ENCODE results near the gene C1orf52. TPM values are rescaled to one million over a fixed set of nuclear protein-coding genes. Genes with fewer than 3 reads are reported as not detected.

Gene C1orf52
- total and polyA plus RNA-seq, 8 donors: 18.0 to 66.4 (median 54.6) TPM

GRCh38 chr1:85268801-85269585 lies 9.5 kb upstream of the C1orf52 start:
- Histone ChIP-seq H3K27me3 (no peaks in the 10 kb centered on the region), H3K36me3 (peaks cover 0 to 92% of the 10 kb centered on the region in 2 donors), H3K4me1 (peaks cover 3 to 42% of the 10 kb centered on the region in 2 donors), H3K4me3 (no peak overlapping the region), H3K9me3 (no peaks in the 10 kb centered on the region), H3K27ac (no peak overlapping the region)
- intact Hi-C loops (cut with DNase I): no loop called here
- no peak for TF ChIP-seq CTCF (IDR thresholded peaks at IDR 0.05)
- no peak for ATAC-seq
- no peak for DNase-seq

- Histone ChIP-seq H3K27me3 (no peaks in the 10 kb centered on the region), H3K4me1 (peaks cover 0 to 26% of the 10 kb centered on the region in 2 donors), H3K4me3 (no peak overlapping the region), H3K27ac (no peak overlapping the region), H3K9me3 (no peaks in the 10 kb centered on the region), H3K36me3 (peaks cover 0 to 87% of the 10 kb centered on the region in 2 donors)
- ATAC-seq (no peak), DNase-seq (no peak)
- intact Hi-C loops (cut with DNase I): no loop called here
- TF ChIP-seq CTCF (IDR thresholded peaks at IDR 0.05): no peak
Observed at GRCh38 chr1:85267313-85267712, 7.9 kb upstream of the C1orf52 start.

- no peaks in the 10 kb centered on the region for H3K9me3 ChIP-seq
- peaks cover 0 to 56% of the 10 kb centered on the region in 2 donors for H3K36me3 ChIP-seq
- DNase-seq (no peak), ATAC-seq (no peak)
- no peak overlapping the region for H3K4me3 ChIP-seq
- H3K27me3 ChIP-seq: no peaks in the 10 kb centered on the region
- H3K27ac ChIP-seq: no peak overlapping the region
- TF ChIP-seq CTCF (IDR thresholded peaks at IDR 0.05): no peak
- peaks cover 5 to 7% of the 10 kb centered on the region in 2 donors for H3K4me1 ChIP-seq
- intact Hi-C loops (cut with DNase I): no loop called here
Observed at GRCh38 chr1:85264150-85264549, 4.7 kb upstream of the C1orf52 start.

GRCh38 chr1:85262985-85263384 lies 3.5 kb upstream of the C1orf52 start:
- H3K4me3 ChIP-seq: no peak overlapping the region
- H3K9me3 ChIP-seq: no peaks in the 10 kb centered on the region
- no peaks in the 10 kb centered on the region for H3K27me3 ChIP-seq
- intact Hi-C loops (cut with DNase I): no loop called here
- peaks cover 9 to 15% of the 10 kb centered on the region in 2 donors for H3K4me1 ChIP-seq
- no peak for ATAC-seq
- no peak for TF ChIP-seq CTCF (IDR thresholded peaks at IDR 0.05)
- peaks cover 0 to 45% of the 10 kb centered on the region in 2 donors for H3K36me3 ChIP-seq
- no peak overlapping the region for H3K27ac ChIP-seq
- DNase-seq: no peak

- Histone ChIP-seq H3K36me3 (peaks cover 0 to 42% of the 10 kb centered on the region in 2 donors), H3K27me3 (no peaks in the 10 kb centered on the region), H3K4me3 (peak overlapping the region; percentile 86 to 94), H3K27ac (peak overlapping the region; percentile 83 to 86), H3K4me1 (peaks cover 14 to 35% of the 10 kb centered on the region in 2 donors), H3K9me3 (no peaks in the 10 kb centered on the region)
- DNase-seq (peak in 2 of 4 donors; percentile 86 to 93), ATAC-seq (peak; percentile 57)
- TF ChIP-seq CTCF (IDR thresholded peaks at IDR 0.05): no peak
- intact Hi-C loops (cut with DNase I): no loop called here
Observed at GRCh38 chr1:85259912-85260274, 431 bp upstream of the C1orf52 start.
